ENCODE measurements around the gene IRF2BP2. TPM values are rescaled to one million over a fixed set of nuclear protein-coding genes. Genes with fewer than 3 reads are reported as not detected.

The IRF2BP2 gene
- total RNA-seq, 1 donor from 2014 or later = 126 TPM

- Histone ChIP-seq H3K4me1 (ENCODE audit: insufficient read depth, low read length) (peaks cover 12% of the 10 kb centered on the region), H3K79me2 (ENCODE audit: insufficient read depth, low read length) (no peaks in the 10 kb centered on the region), H4K20me1 (ENCODE audit: insufficient read depth, low read length) (no peaks in the 10 kb centered on the region), H3K4me2 (ENCODE audit: low read length) (no peak overlapping the region), H3K27ac (ENCODE audit: low read depth, low read length) (no peak overlapping the region), H3K9ac (ENCODE audit: low read length) (no peak overlapping the region), H3K36me3 (ENCODE audit: insufficient read depth, low read length) (no peaks in the 10 kb centered on the region), H3K27me3 (ENCODE audit: insufficient read depth, low read length) (no peaks in the 10 kb centered on the region), H2AFZ (ENCODE audit: low read depth, low read length) (no peak overlapping the region), H3K9me3 (ENCODE audit: insufficient read depth, low read depth, low read length) (no peaks in the 10 kb centered on the region), H3K4me3 (ENCODE audit: insufficient read depth, low read depth, low read length) (no peak overlapping the region)
- peaks cover 25% of the 10 kb centered on the region for H3K4me1 Mint-ChIP-seq (ENCODE audit: low read depth, unreplicated experiment)
- no peak for FAIRE-seq
- no peaks in the 10 kb centered on the region for H3K27me3 Mint-ChIP-seq (ENCODE audit: low read depth, unreplicated experiment)
- no peaks in the 10 kb centered on the region for H3K36me3 Mint-ChIP-seq (ENCODE audit: low read depth, unreplicated experiment)
- no peak overlapping the region for H3K4me3 Mint-ChIP-seq (ENCODE audit: unreplicated experiment)
- no peak for TF ChIP-seq EZH2 (IDR thresholded peaks at IDR 0.05; ENCODE audit: insufficient read depth, low read length)
- no peak for TF ChIP-seq CTCF (IDR thresholded peaks at IDR 0.05; ENCODE audit: insufficient read depth, low read depth, low read length)
- H3K9me3 Mint-ChIP-seq (ENCODE audit: unreplicated experiment) = no peaks in the 10 kb centered on the region
- no peak overlapping the region for H3K27ac Mint-ChIP-seq (ENCODE audit: unreplicated experiment)
- peak; percentile 14 for DNase-seq (ENCODE audit: low read depth)
Measured at GRCh38 chr1:234558330-234558836, 51.6 kb downstream of the IRF2BP2 start.

- no peaks in the 10 kb centered on the region for H3K27me3 Mint-ChIP-seq (ENCODE audit: low read depth, unreplicated experiment)
- Histone ChIP-seq H4K20me1 (ENCODE audit: insufficient read depth, low read length) (no peaks in the 10 kb centered on the region), H3K79me2 (ENCODE audit: insufficient read depth, low read length) (no peaks in the 10 kb centered on the region), H3K27me3 (ENCODE audit: insufficient read depth, low read length) (no peaks in the 10 kb centered on the region), H3K9ac (ENCODE audit: low read length) (no peak overlapping the region), H3K36me3 (ENCODE audit: insufficient read depth, low read length) (no peaks in the 10 kb centered on the region), H3K4me1 (ENCODE audit: insufficient read depth, low read length) (peaks cover 17% of the 10 kb centered on the region), H3K4me3 (ENCODE audit: insufficient read depth, low read depth, low read length) (no peak overlapping the region), H3K9me3 (ENCODE audit: insufficient read depth, low read depth, low read length) (no peaks in the 10 kb centered on the region), H3K4me2 (ENCODE audit: low read length) (no peak overlapping the region), H2AFZ (ENCODE audit: low read depth, low read length) (no peak overlapping the region), H3K27ac (ENCODE audit: low read depth, low read length) (no peak overlapping the region)
- no peaks in the 10 kb centered on the region for H3K36me3 Mint-ChIP-seq (ENCODE audit: low read depth, unreplicated experiment)
- peaks cover 27% of the 10 kb centered on the region for H3K4me1 Mint-ChIP-seq (ENCODE audit: low read depth, unreplicated experiment)
- no peak overlapping the region for H3K4me3 Mint-ChIP-seq (ENCODE audit: unreplicated experiment)
- FAIRE-seq (no peak), DNase-seq (ENCODE audit: low read depth) (no peak)
- no peak for TF ChIP-seq EZH2 (IDR thresholded peaks at IDR 0.05; ENCODE audit: insufficient read depth, low read length)
- TF ChIP-seq CTCF (IDR thresholded peaks at IDR 0.05; ENCODE audit: insufficient read depth, low read depth, low read length) = no peak
- no peak overlapping the region for H3K27ac Mint-ChIP-seq (ENCODE audit: unreplicated experiment)
- no peaks in the 10 kb centered on the region for H3K9me3 Mint-ChIP-seq (ENCODE audit: unreplicated experiment)
Measured at GRCh38 chr1:234556245-234556943, 53.6 kb downstream of the IRF2BP2 start.

GRCh38 chr1:234555390-234556024, 54.5 kb downstream of the IRF2BP2 start:
- H4K20me1 ChIP-seq (ENCODE audit: insufficient read depth, low read length) = no peaks in the 10 kb centered on the region
- no peak overlapping the region for H3K4me2 ChIP-seq (ENCODE audit: low read length)
- no peaks in the 10 kb centered on the region for H3K79me2 ChIP-seq (ENCODE audit: insufficient read depth, low read length)
- H3K36me3 Mint-ChIP-seq (ENCODE audit: low read depth, unreplicated experiment) = no peaks in the 10 kb centered on the region
- H3K36me3 ChIP-seq (ENCODE audit: insufficient read depth, low read length) = no peaks in the 10 kb centered on the region
- DNase-seq (ENCODE audit: low read depth) (no peak), FAIRE-seq (no peak)
- TF ChIP-seq EZH2 (IDR thresholded peaks at IDR 0.05; ENCODE audit: insufficient read depth, low read length) (no peak), CTCF (IDR thresholded peaks at IDR 0.05; ENCODE audit: insufficient read depth, low read depth, low read length) (no peak)
- no peak overlapping the region for H3K4me3 ChIP-seq (ENCODE audit: insufficient read depth, low read depth, low read length)
- H3K27me3 ChIP-seq (ENCODE audit: insufficient read depth, low read length) = no peaks in the 10 kb centered on the region
- H3K9me3 Mint-ChIP-seq (ENCODE audit: unreplicated experiment) = no peaks in the 10 kb centered on the region
- H3K27ac Mint-ChIP-seq (ENCODE audit: unreplicated experiment) = peak overlapping the region; percentile 75
- H3K9ac ChIP-seq (ENCODE audit: low read length) = no peak overlapping the region
- no peak overlapping the region for H3K4me3 Mint-ChIP-seq (ENCODE audit: unreplicated experiment)
- no peak overlapping the region for H2AFZ ChIP-seq (ENCODE audit: low read depth, low read length)
- H3K9me3 ChIP-seq (ENCODE audit: insufficient read depth, low read depth, low read length) = no peaks in the 10 kb centered on the region
- H3K27me3 Mint-ChIP-seq (ENCODE audit: low read depth, unreplicated experiment) = no peaks in the 10 kb centered on the region
- no peak overlapping the region for H3K27ac ChIP-seq (ENCODE audit: low read depth, low read length)
- H3K4me1 ChIP-seq (ENCODE audit: insufficient read depth, low read length) = peaks cover 17% of the 10 kb centered on the region
- peaks cover 27% of the 10 kb centered on the region for H3K4me1 Mint-ChIP-seq (ENCODE audit: low read depth, unreplicated experiment)
